ENCODE data around the gene DHRSX. TPM values are rescaled to one million over a fixed set of nuclear protein-coding genes. Genes with fewer than 3 reads are reported as not detected.

DHRSX gene
- total and polyA plus RNA-seq, 2 donors (not counting 3 experiments of a cell fraction or from before 2014, with no cell fraction given): 27.1 to 37.7 TPM

DNA sequence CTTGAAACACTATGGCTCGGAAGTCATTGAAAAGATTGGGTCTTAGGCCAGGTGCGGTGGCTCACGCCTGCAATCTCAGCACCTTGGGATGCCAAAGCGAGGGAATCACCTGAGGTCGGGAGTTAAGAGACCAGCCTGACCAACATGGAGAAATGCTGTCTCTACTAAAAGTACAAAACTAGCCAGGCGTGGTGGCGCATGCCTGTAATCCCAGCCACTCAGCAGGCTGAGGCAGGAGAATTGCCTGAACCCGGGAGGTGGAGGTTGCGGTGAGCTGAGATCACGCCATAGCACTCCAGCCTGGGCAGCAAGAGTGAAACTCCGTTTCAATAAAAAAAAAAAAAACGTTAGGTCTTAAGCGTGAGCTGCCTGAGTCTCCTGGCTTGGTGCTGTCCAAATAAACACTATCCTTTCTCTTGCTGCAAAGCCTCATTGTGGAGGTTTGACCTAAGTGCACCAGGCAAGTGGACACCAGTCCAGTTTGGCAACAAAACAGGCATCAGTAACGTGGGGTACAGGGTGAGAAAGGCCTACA lies 185.9 kb downstream of the DHRSX start:
- no peak overlapping the region for H3K4me3 ChIP-seq (replicated peaks in 1 of 3; ENCODE audit: insufficient read depth in 1 of 3, low read depth in 1 of 3, low read length in 3 of 3)
- no peaks in the 10 kb centered on the region for H3K4me1 ChIP-seq (ENCODE audit: control insufficient read depth, extremely low read depth, insufficient read depth, low read length)
- FAIRE-seq: no peak
- intact Hi-C loops (cut with micrococcal nuclease): no loop called here
- dilution Hi-C loops (cut with MboI; ENCODE audit: extremely low pct_ligation_motif_present, low sequenced_read_pairs): no loop called here
- no peaks in the 10 kb centered on the region for H4K20me1 ChIP-seq (replicated peaks; ENCODE audit: control insufficient read depth, extremely low read depth, insufficient read depth, low read length)
- no peak overlapping the region for H2AFZ ChIP-seq (ENCODE audit: low read depth, low read length)
- H3K27me3 ChIP-seq (ENCODE audit: control insufficient read depth in 2 of 2, insufficient read depth in 2 of 2, low read length in 2 of 2): no peaks in the 10 kb centered on the region
- TF ChIP-seq POLR2AphosphoS5 (IDR thresholded peaks at IDR 0.05; ENCODE audit: insufficient read depth, low read depth, low read length): no peak
- no peak for TF ChIP-seq JUN (IDR thresholded peaks at IDR 0.05; ENCODE audit: borderline replicate concordance, insufficient read depth, insufficient read length, low read depth)
- TF ChIP-seq MYC (IDR thresholded peaks at IDR 0.05; ENCODE audit: low read depth, low read length): no peak
- TF ChIP-seq GATA2 (IDR thresholded peaks at IDR 0.05; ENCODE audit: insufficient read depth, insufficient read length, low read depth, low read length): no peak
- TF ChIP-seq POLR2A (IDR thresholded peaks at IDR 0.05; ENCODE audit: low read depth, low read length): no peak
- TF ChIP-seq, protein P1, sequence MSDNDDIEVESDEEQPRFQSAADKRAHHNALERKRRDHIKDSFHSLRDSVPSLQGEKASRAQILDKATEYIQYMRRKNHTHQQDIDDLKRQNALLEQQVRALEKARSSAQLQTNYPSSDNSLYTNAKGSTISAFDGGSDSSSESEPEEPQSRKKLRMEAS (IDR thresholded peaks at IDR 0.05; ENCODE audit: insufficient read depth, insufficient read length): no peak
- no peak for TF ChIP-seq EZH2 (IDR thresholded peaks at IDR 0.05; ENCODE audit: borderline replicate concordance, low read depth, low read length, severe bottlenecking)
- TF ChIP-seq, protein P2, sequence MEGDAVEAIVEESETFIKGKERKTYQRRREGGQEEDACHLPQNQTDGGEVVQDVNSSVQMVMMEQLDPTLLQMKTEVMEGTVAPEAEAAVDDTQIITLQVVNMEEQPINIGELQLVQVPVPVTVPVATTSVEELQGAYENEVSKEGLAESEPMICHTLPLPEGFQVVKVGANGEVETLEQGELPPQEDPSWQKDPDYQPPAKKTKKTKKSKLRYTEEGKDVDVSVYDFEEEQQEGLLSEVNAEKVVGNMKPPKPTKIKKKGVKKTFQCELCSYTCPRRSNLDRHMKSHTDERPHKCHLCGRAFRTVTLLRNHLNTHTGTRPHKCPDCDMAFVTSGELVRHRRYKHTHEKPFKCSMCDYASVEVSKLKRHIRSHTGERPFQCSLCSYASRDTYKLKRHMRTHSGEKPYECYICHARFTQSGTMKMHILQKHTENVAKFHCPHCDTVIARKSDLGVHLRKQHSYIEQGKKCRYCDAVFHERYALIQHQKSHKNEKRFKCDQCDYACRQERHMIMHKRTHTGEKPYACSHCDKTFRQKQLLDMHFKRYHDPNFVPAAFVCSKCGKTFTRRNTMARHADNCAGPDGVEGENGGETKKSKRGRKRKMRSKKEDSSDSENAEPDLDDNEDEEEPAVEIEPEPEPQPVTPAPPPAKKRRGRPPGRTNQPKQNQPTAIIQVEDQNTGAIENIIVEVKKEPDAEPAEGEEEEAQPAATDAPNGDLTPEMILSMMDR (IDR thresholded peaks at IDR 0.05; ENCODE audit: extremely low read depth in 1 of 2, insufficient read depth in 1 of 2, low read depth in 1 of 2, low read length in 2 of 2): no peak
- TF ChIP-seq FOS (IDR thresholded peaks at IDR 0.05; ENCODE audit: borderline replicate concordance, insufficient read depth, low read length): no peak
- ChIA-PET CTCF (no interaction called here), POLR2A (no interaction called here)
- no peak overlapping the region for H3K9ac ChIP-seq (replicated peaks; ENCODE audit: extremely low read depth, insufficient read depth, low read length)
- no peaks in the 10 kb centered on the region for H3K79me2 ChIP-seq (ENCODE audit: control insufficient read depth, insufficient read depth, low read length)
- DNase-seq (ENCODE audit: low read depth, low spot score): no peak
- H3K36me3 ChIP-seq (ENCODE audit: control insufficient read depth in 2 of 2, extremely low read depth in 1 of 2, insufficient read depth in 2 of 2, low read length in 2 of 2): no peaks in the 10 kb centered on the region
- BruUV-seq (replicated peaks): no TSS peak
- H3K4me2 ChIP-seq (ENCODE audit: insufficient read depth, low read length): no peak overlapping the region
- H3K27ac ChIP-seq (ENCODE audit: insufficient read depth, low read depth, low read length): no peak overlapping the region
- no peaks in the 10 kb centered on the region for H3K9me3 ChIP-seq (replicated peaks; ENCODE audit: control insufficient read depth, insufficient read depth, low read length)
- no peaks in the 10 kb centered on the region for H3K9me1 ChIP-seq (replicated peaks; ENCODE audit: control insufficient read depth, extremely low read depth, insufficient read depth, low read length)

All from endothelial cell of umbilical vein (primary cell).